Upper lobe of left lung (tissue), 4 donors: Measurements from ENCODE around the gene CHMP2A.

Experiments used
- CTCF ChIP-seq, 6 experiments: fragments of 450-650 bp in 4 of 6; fragments of 200-600 bp in 2 of 6; sonication (generic) in 2 of 6; IDR thresholded peaks; one replicate each; pipeline ENCODE4 v1.5.1; 2016 to 2019; ENCODE audit warnings: antibody characterized with exemption in 6 of 6
- EP300 ChIP-seq, 4 donors: sonication (generic); formaldehyde crosslinking; IDR thresholded peaks; one replicate each; pipeline ENCODE4 v1.5.1; 2017; ENCODE audit warnings: antibody characterized with exemption in 4 of 4, control low read depth in 2 of 4

GRCh38 chr19:58547323-58548312 lies 7.3 kb downstream of the CHMP2A start:
- TF ChIP-seq CTCF (IDR thresholded peaks at IDR 0.05), result no peak
- TF ChIP-seq EP300 (IDR thresholded peaks at IDR 0.05), result no peak
